SH-SY5Y (cell line): ENCODE results near the gene NAA16.

Experiments
- GATA2 ChIP-seq: IDR thresholded peaks from 2 replicates; pipeline ENCODE4 v1.6.1; 2011; ENCODE audit warnings: mild to moderate bottlenecking, low read depth, low read length
- GATA3 ChIP-seq: IDR thresholded peaks from 2 replicates; pipeline ENCODE4 v1.6.1; 2011; ENCODE audit warnings: low read depth, mild to moderate bottlenecking, low read length, moderate library complexity

DNA sequence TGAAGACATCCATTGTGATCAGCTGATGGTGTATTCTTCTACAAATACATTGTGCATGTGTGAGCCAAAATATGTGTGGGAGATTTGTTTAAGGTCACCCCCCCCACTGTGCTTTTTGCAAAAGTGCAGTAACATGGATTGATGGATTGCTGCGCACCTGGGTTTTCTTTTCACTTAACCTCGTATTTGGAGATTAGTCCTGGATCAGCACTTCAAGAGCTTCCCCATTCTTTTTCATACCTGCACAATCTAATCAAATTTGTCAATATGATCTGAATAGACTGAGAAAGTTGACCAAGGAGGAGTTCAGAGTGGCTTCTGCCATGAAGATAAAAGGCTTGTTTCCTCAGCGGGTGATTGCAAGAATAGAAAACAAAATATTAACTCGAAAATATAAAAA is 23.7 kb downstream of the NAA16 start:
- TF ChIP-seq GATA2 (no peak), GATA3 (no peak)
